Measurements from ENCODE around the gene POMC. TPM values are rescaled to one million over a fixed set of nuclear protein-coding genes. Genes with fewer than 3 reads are reported as not detected.

Gene POMC
- total RNA-seq, 1 experiment from 2014 or later, result 1.6 TPM

DNA sequence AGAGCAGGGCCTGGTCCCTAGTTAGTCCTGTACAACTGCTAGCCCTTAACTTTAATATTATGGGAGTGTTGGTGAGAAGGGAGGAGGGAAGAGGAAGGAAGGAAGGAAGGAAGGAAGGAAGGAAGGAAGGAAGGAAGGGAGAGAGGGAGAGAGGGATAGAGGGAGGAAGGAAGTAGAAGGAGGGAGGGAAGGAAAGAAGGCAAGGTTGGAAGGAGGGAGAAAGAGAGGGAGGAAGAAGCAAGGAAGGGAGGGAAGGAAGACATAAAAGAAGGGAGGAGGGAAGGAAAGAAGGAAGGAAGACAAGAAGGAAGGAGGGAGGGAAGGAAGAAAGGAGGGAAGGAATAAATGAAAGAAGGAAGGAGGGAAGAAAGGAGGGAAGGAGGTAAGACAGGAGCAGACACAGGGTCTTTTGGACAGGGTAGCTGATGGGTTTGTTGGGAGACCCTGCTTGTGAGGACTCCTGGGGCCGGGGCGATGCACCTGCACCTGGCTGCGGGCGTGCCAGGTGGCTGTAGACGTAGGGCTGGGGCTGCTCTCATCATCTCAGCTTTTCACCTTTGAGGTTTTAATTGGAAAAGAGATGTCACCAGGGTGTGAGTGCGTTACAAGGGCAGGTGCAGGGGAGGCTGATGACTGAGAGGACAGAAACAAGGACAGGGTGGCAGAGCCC, 5.9 kb upstream of the POMC start:
- H3K9me3 Mint-ChIP-seq, result no peaks in the 10 kb centered on the region

More for the DNA sequence above, 5.9 kb upstream of the POMC start:
- H3K4me1 Mint-ChIP-seq, result peaks cover 10 to 21% of the 10 kb centered on the region in 2 experiments
- H2AFZ ChIP-seq (ENCODE audit: low read length), result no peak overlapping the region
- H3K79me1 ChIP-seq (ENCODE audit: insufficient read depth, low read depth, low read length, poor library complexity, severe bottlenecking), result no peaks in the 10 kb centered on the region
- TF ChIP-seq CTCF (conservative IDR thresholded peaks at IDR 0.05), result no peak
- no peak overlapping the region for H2BK5ac ChIP-seq (ENCODE audit: insufficient read length, low read length)
- H2BK15ac ChIP-seq (ENCODE audit: low read depth, low read length), result no peak overlapping the region
- H3K4me2 ChIP-seq (ENCODE audit: insufficient read depth, insufficient read length, low read length), result no peak overlapping the region
- H3T11ph ChIP-seq (ENCODE audit: low read length), result no peak overlapping the region
- WGBS (ENCODE audit: extremely low coverage, insufficient read length, low lambda C conversion rate), result no CpG with 5 or more reads among the region's 6 CpGs
- no peaks in the 10 kb centered on the region for H3K9me3 ChIP-seq (ENCODE audit: control insufficient read depth, low read depth, low read length)
- no peaks in the 10 kb centered on the region for H3K79me2 ChIP-seq (ENCODE audit: insufficient read depth, low read length)
- H3K27me3 Mint-ChIP-seq (ENCODE audit: low read depth), result peaks cover 43% of the 10 kb centered on the region
- no peak overlapping the region for H3K23ac ChIP-seq (ENCODE audit: insufficient read length, low read depth, low read length)
- H2AK5ac ChIP-seq (ENCODE audit: insufficient read length, low read length), result no peak overlapping the region
- H2BK20ac ChIP-seq (ENCODE audit: low read depth, low read length, poor library complexity, severe bottlenecking), result no peak overlapping the region
- H3K27ac Mint-ChIP-seq, result no peak overlapping the region; a peak in 1 of 7 replicates
- no peak overlapping the region for H2BK120ac ChIP-seq (ENCODE audit: low read depth, low read length, poor library complexity, severe bottlenecking)
- H3K23me2 ChIP-seq (ENCODE audit: insufficient read length, low read depth, low read length, poor library complexity, severe bottlenecking), result no peaks in the 10 kb centered on the region
- no peaks in the 10 kb centered on the region for H3K4me1 ChIP-seq (ENCODE audit: insufficient read depth, low read length)
- no peaks in the 10 kb centered on the region for H4K20me1 ChIP-seq (ENCODE audit: control insufficient read depth, insufficient read depth, insufficient read length)
- H2BK12ac ChIP-seq (ENCODE audit: insufficient read length, low read depth, low read length), result no peak overlapping the region
- H3K9ac ChIP-seq (ENCODE audit: extremely low read depth, insufficient read length, low read length), result no peak overlapping the region
- H3K4me3 Mint-ChIP-seq, result no peak overlapping the region; a peak in 1 of 5 replicates
- no peak overlapping the region for H4K8ac ChIP-seq (replicated peaks; ENCODE audit: insufficient read length, low read depth, low read length)
- H4K91ac ChIP-seq (ENCODE audit: insufficient read length, low read depth, low read length), result no peak overlapping the region
- no peak overlapping the region for H3K56ac ChIP-seq (ENCODE audit: insufficient read length, low read depth, low read length)
- no peak overlapping the region for H4K5ac ChIP-seq (ENCODE audit: insufficient read length, low read depth, low read length)
- H3K14ac ChIP-seq (ENCODE audit: insufficient read depth, low read length), result no peak overlapping the region
- no peak overlapping the region for H3K18ac ChIP-seq (ENCODE audit: insufficient read length, low read depth, low read length)
- DNase-seq, result no peak
- H3K36me3 Mint-ChIP-seq (ENCODE audit: insufficient read depth in 1 of 3, low read depth in 3 of 3), result no peaks in the 10 kb centered on the region
- no peak overlapping the region for H3K4ac ChIP-seq (ENCODE audit: low read depth, low read length)
- peaks cover 11% of the 10 kb centered on the region; the same call in 1 of the 2 replicates for H3K27me3 ChIP-seq (ENCODE audit: insufficient read depth, low read length)
- no peak overlapping the region for H3K27ac ChIP-seq (ENCODE audit: insufficient read length, low read depth, low read length)
